NCI-H69 (cell line): ENCODE measurements around the gene MAPKAPK2.

Source experiments
- DNase-seq: peaks from one replicate; lab custom pipeline; 2025; lab: John Stamatoyannopoulos, UW

Gene MAPKAPK2

GRCh38 chr1:206661161-206661820, 23.4 kb upstream of the MAPKAPK2 start:
- DNase-seq: no peak

DNA sequence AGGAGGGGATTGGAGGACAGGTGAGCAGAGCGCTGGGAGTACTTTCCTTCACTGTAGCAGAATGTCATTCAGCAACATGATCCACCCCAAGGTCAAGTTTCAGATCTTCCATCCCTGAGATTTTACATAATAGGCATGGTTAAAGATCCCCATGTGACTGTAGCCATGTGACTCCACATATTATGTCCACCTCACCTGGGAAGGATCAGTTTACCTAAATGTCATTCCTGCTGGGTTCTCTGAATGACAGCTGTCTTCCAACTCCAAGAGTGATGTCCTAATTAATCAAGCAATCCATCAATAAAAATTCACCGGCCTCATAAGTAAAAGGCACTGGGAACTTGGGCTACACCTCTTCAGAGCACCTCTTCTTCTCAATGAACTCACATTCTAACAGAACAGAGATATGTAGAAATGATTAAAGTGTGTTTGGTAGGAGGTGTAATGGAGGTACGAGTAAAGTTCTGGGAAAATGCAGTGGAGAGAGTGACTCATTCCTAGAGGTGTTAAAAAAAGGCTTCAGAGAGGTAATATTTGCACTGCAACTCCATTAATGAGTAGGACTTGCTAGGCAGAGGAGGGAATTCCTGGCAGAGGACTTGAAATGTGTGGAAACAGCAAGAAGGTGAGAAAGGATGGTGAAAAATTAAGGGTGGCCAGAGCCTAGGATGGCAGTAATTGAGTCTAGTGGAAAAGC, 22.2 kb upstream of the MAPKAPK2 start:
- DNase-seq: no peak

DNA sequence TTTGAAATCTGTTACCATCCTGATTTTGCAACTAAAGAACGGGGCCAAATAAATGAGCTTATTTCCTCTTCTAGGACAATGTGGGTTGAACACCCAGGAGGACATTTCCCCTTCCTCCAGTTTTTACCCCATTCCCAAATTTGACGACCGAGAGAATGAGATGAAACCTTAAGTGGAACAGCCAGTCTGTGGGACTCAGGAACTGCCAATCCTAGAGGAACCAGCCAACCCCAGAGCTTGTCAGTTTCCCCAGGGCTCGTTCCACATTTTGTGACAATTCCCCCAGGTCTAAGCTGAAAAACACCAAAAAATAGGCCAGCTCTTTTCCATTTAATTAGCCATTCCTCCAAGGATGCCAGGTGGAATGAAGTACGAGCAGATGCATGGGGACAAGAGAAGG, 21.3 kb upstream of the MAPKAPK2 start:
- no peak for DNase-seq

GRCh38 chr1:206663832-206664652, 20.7 kb upstream of the MAPKAPK2 start:
- DNase-seq: peak; percentile 62

- DNase-seq: no peak
Observed at GRCh38 chr1:206664740-206665139, 20.0 kb upstream of the MAPKAPK2 start.

- no peak for DNase-seq
Observed at GRCh38 chr1:206666031-206666561, 18.6 kb upstream of the MAPKAPK2 start.

- DNase-seq: peak; percentile 22
Observed at GRCh38 chr1:206666954-206667665, 17.6 kb upstream of the MAPKAPK2 start.

DNA sequence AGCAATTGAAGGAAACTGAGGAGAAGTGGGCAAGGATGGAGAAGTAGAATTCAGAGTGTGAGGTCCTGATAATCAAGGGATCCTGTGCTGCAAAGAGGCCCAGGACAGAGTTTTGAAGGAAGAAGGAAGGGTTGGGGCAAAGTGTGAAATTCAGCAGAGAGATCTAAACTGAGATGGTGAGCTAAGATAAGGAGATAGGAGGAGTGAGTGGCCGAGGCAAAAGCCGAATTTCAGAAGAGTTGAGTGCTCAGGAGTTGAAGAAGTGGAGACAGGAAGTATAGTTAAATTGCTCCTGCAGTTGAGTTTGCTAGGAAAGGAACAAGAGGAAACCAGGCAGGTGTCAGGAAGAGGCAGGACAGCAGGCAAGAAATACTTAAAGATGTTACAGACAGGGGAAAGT, 16.4 kb upstream of the MAPKAPK2 start:
- no peak for DNase-seq

- DNase-seq: no peak
Observed at GRCh38 chr1:206668874-206669410, 15.8 kb upstream of the MAPKAPK2 start.

GRCh38 chr1:206672011-206672688, 12.6 kb upstream of the MAPKAPK2 start:
- DNase-seq: peak; percentile 93

DNA sequence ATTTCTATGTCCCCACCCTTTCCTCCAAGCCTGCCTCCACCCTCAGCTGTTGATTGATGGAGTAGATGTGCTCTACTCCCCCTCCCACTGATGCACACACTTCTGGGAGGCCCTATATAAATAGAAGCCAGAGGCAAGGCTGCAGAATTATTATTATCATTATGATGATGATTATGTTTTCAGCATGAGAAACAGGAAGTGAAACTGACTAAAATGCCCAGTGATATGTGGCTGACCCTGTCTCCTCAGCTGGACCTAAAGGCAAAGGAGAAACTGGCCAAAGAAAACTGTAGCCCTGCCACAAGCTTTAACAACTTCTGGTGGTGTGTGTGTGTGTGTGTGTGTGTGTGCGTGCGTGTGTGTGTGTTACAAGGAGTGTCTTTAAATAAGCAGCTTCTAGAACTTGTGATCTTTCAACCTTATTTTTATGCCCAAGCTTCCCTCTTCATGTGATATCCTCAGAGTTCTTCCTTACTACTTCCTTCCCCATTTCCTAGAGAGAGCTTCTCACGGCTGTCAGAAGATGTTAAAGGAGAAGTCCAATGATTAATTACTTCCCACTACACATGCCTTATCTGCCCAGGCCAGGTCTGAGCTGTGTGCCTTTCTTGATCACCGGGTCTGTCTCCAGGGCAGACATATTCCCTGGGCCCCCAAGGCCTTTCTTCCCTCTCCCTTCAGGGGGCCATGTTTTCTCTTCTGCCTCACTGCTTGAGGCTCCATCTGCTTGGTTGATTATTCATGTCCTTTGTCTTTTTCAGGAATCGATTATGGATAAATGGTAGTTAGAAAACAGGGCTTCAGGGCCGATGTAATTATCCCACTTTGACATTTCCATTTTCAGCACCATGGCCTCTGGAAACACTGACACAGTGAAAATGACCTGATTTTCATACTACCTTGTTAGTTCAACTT, 11.6 kb upstream of the MAPKAPK2 start:
- peak; percentile 96 for DNase-seq

DNA sequence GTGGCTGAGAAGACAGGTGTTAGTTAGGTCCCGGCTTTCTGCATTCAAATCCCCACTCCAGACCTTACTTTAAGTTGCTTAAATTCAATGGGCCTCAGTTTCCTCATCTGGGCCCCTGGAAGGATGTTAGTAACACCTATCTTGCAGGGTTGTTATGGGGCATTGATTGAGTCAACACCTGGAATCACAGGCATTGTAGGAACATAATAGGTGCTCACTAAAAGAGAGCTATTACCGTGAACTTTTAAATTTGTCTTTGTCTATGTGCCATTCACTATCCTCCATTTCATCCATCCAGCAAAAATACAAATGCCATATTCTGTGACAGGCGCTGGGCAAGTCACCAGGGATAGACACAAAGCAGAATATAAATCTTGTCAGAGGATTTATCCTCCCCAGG, 10.5 kb upstream of the MAPKAPK2 start:
- peak; percentile 43 for DNase-seq

DNA sequence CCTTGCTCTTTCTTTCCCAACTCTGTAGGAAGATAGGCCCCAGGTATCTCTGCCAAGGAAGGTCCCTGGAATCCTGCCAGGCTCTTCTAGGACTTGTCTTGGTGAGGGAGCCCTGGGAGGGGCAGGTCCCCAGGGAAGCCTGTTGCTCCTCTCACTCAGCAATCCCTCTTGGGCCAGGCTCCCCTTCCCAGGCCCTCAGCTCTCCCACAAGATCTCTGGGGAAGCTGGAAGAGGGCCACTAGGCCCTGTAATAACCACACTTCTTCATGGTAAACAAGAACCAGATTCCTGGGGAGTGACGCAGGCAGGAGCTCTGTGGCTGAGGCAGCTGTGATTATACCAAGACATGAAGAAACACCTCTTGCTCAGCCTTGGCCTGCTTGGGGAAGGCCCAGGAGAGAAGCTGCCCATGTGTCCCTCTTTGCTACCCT, 9.9 kb upstream of the MAPKAPK2 start:
- DNase-seq: peak; percentile 70

GRCh38 chr1:206676499-206676898, 8.2 kb upstream of the MAPKAPK2 start:
- DNase-seq: no peak

GRCh38 chr1:206678490-206678889, 6.2 kb upstream of the MAPKAPK2 start:
- no peak for DNase-seq

DNA sequence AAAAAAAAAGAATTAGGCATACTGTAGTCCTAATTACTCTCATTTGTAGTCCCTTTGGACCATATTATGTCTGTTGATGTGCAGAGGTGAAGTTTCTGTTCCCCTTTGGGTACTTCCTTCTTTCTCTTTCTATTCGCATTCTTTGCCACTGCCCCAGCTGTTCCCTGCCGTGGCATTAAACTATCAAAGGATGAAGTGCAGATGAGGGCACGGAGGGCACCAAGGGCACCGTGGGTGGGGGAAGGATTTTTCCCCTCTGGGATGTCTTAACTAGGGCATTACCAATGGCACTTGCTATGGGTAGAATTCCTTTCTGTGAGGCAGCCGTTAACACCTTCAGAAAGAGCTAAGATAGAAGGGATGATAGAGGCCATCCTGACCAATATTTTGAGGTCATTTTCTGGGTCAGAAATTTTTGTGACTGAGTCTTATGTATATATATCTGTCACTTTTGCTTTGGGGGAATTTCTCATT, 4.9 kb upstream of the MAPKAPK2 start:
- DNase-seq: no peak

DNA sequence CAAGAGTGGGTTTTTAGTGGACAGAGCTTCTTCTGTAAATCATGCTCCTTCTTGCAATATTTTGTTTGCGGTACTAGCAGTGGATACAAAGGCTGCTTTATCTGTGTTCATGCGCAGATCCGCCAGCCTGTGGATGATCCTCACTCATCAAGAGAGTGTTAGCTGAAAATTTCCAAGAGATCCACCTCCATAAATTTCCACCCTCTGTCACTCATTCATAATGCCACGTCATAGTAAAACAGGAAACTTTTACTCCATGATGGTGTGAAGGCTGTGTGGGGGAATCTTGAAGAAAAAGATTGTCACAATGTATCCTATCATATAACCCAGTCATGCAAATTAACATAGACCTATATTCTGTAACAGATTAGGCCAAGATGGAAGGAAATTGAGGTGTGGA, 4.4 kb upstream of the MAPKAPK2 start:
- DNase-seq: no peak

DNA sequence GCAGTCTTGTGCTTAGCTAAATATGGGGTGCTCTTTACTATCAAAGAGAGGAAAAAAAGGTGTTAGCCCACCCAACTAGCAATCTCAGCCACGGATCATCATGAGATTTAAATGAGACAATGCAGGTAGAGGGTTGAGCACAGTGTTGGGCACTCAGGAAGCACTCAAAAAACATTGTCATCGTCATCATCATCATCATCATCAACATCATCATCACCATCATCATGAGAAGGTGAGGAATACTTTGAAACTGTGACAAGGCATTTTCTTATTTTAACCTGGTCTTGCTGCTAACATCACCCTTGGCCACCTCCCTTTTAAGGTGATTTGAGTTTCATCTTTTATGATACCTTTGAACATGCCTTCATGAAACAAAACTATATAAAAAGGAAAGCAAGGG, 3.3 kb upstream of the MAPKAPK2 start:
- no peak for DNase-seq

- no peak for DNase-seq
Observed at GRCh38 chr1:206682111-206682510, 2.6 kb upstream of the MAPKAPK2 start.

- no peak for DNase-seq
Observed at GRCh38 chr1:206683313-206683712, 1.4 kb upstream of the MAPKAPK2 start.
